HL-60 (cell line): ENCODE data around the gene CRYBA2.

ENCODE experiments used
- DNase-seq, 2 experiments: peaks; one replicate each; pipeline ENCODE4 v3.0.0-alpha.2; 2010 to 2020; ENCODE audit warnings: low read depth in 1 of 2, low spot score in 1 of 2
- H3K27ac ChIP-seq: fragments of 250-450 bp; sonication (Bioruptor Pico); replicated peaks from 2 replicates; pipeline ENCODE4 v1.5.1; 2020; ENCODE audit warnings: mild to moderate bottlenecking, moderate library complexity
- H3K27me3 ChIP-seq: fragments of 250-450 bp; sonication (Bioruptor Pico); 2 replicates; pipeline ENCODE4 v1.5.1; 2021; ENCODE audit warnings: mild to moderate bottlenecking, moderate library complexity; ENCODE audit not compliant: insufficient read depth, poor library complexity, severe bottlenecking
- H3K4me3 ChIP-seq: replicated peaks from 2 replicates; pipeline ENCODE4 v1.5.1; 2011; ENCODE audit warnings: mild to moderate bottlenecking, control low read depth, low read length; ENCODE audit not compliant: insufficient read depth
- GABPA ChIP-seq: IDR thresholded peaks from 2 replicates; pipeline ENCODE4 v1.6.1; 2012; ENCODE audit warnings: low read depth
- POLR2AphosphoS5 ChIP-seq: IDR thresholded peaks from 2 replicates; pipeline ENCODE4 v1.6.1; 2012; ENCODE audit warnings: low read depth
- REST ChIP-seq: IDR thresholded peaks from 2 replicates; pipeline ENCODE4 v1.6.1; 2012; ENCODE audit warnings: low read depth; ENCODE audit not compliant: insufficient replicate concordance
- SPI1 ChIP-seq: IDR thresholded peaks from 2 replicates; pipeline ENCODE4 v1.6.1; 2012; ENCODE audit warnings: low read depth, mild to moderate bottlenecking, borderline replicate concordance
- TF ChIP-seq, protein P1 (sequence below): IDR thresholded peaks from one replicate; pipeline ENCODE4 v1.5.1; 2011; ENCODE audit warnings: low read length, control low read depth, inconsistent platforms; ENCODE audit not compliant: insufficient read depth

Gene CRYBA2

GRCh38 chr2:218991674-218992168, 1.5 kb downstream of the CRYBA2 start:
- no peak overlapping the region for H3K27ac ChIP-seq
- no peak overlapping the region for H3K4me3 ChIP-seq
- TF ChIP-seq REST, result peak; percentile 94
- no peak for TF ChIP-seq POLR2AphosphoS5
- DNase-seq, result no peak
- peaks cover 89% of the 10 kb centered on the region for H3K27me3 ChIP-seq

GRCh38 chr2:218990612-218991011, 2.6 kb downstream of the CRYBA2 start:
- TF ChIP-seq, protein P1, sequence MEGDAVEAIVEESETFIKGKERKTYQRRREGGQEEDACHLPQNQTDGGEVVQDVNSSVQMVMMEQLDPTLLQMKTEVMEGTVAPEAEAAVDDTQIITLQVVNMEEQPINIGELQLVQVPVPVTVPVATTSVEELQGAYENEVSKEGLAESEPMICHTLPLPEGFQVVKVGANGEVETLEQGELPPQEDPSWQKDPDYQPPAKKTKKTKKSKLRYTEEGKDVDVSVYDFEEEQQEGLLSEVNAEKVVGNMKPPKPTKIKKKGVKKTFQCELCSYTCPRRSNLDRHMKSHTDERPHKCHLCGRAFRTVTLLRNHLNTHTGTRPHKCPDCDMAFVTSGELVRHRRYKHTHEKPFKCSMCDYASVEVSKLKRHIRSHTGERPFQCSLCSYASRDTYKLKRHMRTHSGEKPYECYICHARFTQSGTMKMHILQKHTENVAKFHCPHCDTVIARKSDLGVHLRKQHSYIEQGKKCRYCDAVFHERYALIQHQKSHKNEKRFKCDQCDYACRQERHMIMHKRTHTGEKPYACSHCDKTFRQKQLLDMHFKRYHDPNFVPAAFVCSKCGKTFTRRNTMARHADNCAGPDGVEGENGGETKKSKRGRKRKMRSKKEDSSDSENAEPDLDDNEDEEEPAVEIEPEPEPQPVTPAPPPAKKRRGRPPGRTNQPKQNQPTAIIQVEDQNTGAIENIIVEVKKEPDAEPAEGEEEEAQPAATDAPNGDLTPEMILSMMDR, result no peak
- TF ChIP-seq GABPA (no peak), SPI1 (no peak), POLR2AphosphoS5 (no peak), REST (no peak)
- Histone ChIP-seq H3K27me3 (peaks cover 91% of the 10 kb centered on the region), H3K4me3 (no peak overlapping the region), H3K27ac (no peak overlapping the region)
- DNase-seq, result no peak

GRCh38 chr2:218990052-218990451, 3.2 kb downstream of the CRYBA2 start:
- Histone ChIP-seq H3K4me3 (no peak overlapping the region), H3K27ac (no peak overlapping the region), H3K27me3 (peaks cover 89% of the 10 kb centered on the region)
- TF ChIP-seq GABPA, result no peak
- no peak for TF ChIP-seq POLR2AphosphoS5
- TF ChIP-seq SPI1, result no peak
- TF ChIP-seq, protein P1, result no peak
- TF ChIP-seq REST, result no peak
- DNase-seq, result no peak

GRCh38 chr2:218988650-218989049, 4.6 kb downstream of the CRYBA2 start:
- Histone ChIP-seq H3K27ac (no peak overlapping the region), H3K27me3 (peaks cover 92% of the 10 kb centered on the region)

More at GRCh38 chr2:218988650-218989049, 4.6 kb downstream of the CRYBA2 start:
- no peak for DNase-seq
- no peak overlapping the region for H3K4me3 ChIP-seq
- TF ChIP-seq, protein P1, result no peak
- TF ChIP-seq REST, result no peak
- TF ChIP-seq GABPA, result no peak
- no peak for TF ChIP-seq POLR2AphosphoS5
- no peak for TF ChIP-seq SPI1
